ENCODE measurements around the gene STAB1. TPM values are rescaled to one million over a fixed set of nuclear protein-coding genes. Genes with fewer than 3 reads are reported as not detected.

The STAB1 gene
- total and polyA plus RNA-seq, 2 of the 8 experiments (the other 6 are each of a cell fraction or from before 2014, with no cell fraction given) = 1.0 to 1.9 TPM

DNA sequence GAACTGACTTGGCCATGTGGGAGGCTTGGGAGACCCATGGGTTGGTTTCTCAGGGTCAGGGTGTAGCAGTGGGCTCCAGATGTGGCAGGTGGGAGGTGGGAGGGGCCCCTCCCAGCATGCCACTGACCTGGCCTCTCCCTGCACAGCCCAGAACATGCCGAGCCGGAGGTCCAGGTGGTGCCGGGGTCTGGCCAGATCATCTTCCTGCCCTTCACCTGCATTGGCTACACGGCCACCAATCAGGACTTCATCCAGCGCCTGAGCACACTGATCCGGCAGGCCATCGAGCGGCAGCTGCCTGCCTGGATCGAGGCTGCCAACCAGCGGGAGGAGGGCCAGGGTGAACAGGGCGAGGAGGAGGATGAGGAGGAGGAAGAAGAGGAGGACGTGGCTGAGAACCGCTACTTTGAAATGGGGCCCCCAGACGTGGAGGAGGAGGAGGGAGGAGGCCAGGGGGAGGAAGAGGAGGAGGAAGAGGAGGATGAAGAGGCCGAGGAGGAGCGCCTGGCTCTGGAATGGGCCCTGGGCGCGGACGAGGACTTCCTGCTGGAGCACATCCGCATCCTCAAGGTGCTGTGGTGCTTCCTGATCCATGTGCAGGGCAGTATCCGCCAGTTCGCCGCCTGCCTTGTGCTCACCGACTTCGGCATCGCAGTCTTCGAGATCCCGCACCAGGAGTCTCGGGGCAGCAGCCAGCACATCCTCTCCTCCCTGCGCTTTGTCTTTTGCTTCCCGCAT lies 7.9 kb upstream of the STAB1 start (continued):
- no peak for TF ChIP-seq CBX8 (IDR thresholded peaks at IDR 0.05; ENCODE audit: borderline replicate concordance, low read depth, low read length)
- TF ChIP-seq YY1 (IDR thresholded peaks at IDR 0.05; ENCODE audit: low read depth, low read length) = no peak
- no peak for TF ChIP-seq BCL11A (IDR thresholded peaks at IDR 0.05; ENCODE audit: low read depth in 2 of 2, low read length in 2 of 2)
- TF ChIP-seq HDAC6 (IDR thresholded peaks at IDR 0.05; ENCODE audit: low read depth, low read length) = no peak
- TF ChIP-seq GABPA (IDR thresholded peaks at IDR 0.05; ENCODE audit: borderline replicate concordance, insufficient read depth, low read length) = no peak
- TF ChIP-seq POLR2AphosphoS5 (IDR thresholded peaks at IDR 0.05; ENCODE audit: low read depth, low read length) = no peak
- no peak for TF ChIP-seq ASH2L (IDR thresholded peaks at IDR 0.05; ENCODE audit: low read length)
